Trophoblast cell (in vitro differentiated cells and primary cell): ENCODE measurements around the gene ADGRB3.

Experiments
- DNase-seq, 2 donors: peaks; one replicate each; pipeline ENCODE4 v3.0.0-alpha.2; 2016
- H2AFZ ChIP-seq: 2 replicates; pipeline ENCODE4 v1.6.1; 2013; ENCODE audit warnings: low read length, moderate library complexity, mild to moderate bottlenecking; ENCODE audit not compliant: insufficient read depth, poor library complexity
- H2AK5ac ChIP-seq: 2 replicates; pipeline ENCODE4 v1.6.1; 2013; ENCODE audit warnings: mild to moderate bottlenecking, low read length
- H2BK120ac ChIP-seq: 2 replicates; pipeline ENCODE4 v1.6.1; 2013; ENCODE audit warnings: low read length, mild to moderate bottlenecking, moderate library complexity; ENCODE audit not compliant: insufficient read depth, poor library complexity
- H2BK12ac ChIP-seq: 2 replicates; pipeline ENCODE4 v1.6.1; 2013; ENCODE audit warnings: mild to moderate bottlenecking, low read length, moderate library complexity
- H2BK5ac ChIP-seq: 2 replicates; pipeline ENCODE4 v1.6.1; 2013; ENCODE audit warnings: low read length, low read depth, moderate library complexity, mild to moderate bottlenecking; ENCODE audit not compliant: poor library complexity
- H3K14ac ChIP-seq: 2 replicates; pipeline ENCODE4 v1.6.1; 2013; ENCODE audit warnings: mild to moderate bottlenecking, low read length
- H3K18ac ChIP-seq: 2 replicates; pipeline ENCODE4 v1.6.1; 2013; ENCODE audit warnings: mild to moderate bottlenecking, low read length
- H3K23ac ChIP-seq: 2 replicates; pipeline ENCODE4 v1.6.1; 2013; ENCODE audit warnings: low read length
- H3K27ac ChIP-seq: 2 replicates; pipeline ENCODE4 v1.5.1; 2013; ENCODE audit warnings: low read depth, mild to moderate bottlenecking, inconsistent platforms, low read length, moderate library complexity
- H3K27me3 ChIP-seq: 2 replicates; pipeline ENCODE4 v1.6.1; 2013; ENCODE audit warnings: inconsistent platforms, mild to moderate bottlenecking, low read length, moderate library complexity; ENCODE audit not compliant: insufficient read depth
- H3K36me3 ChIP-seq, 2 experiments: 1 replicate in 1 of 2; 2 replicates in 1 of 2; pipeline ENCODE4 v1.6.1; 2013; ENCODE audit warnings: low read length in 2 of 2, mild to moderate bottlenecking in 2 of 2, moderate library complexity in 1 of 2; ENCODE audit not compliant: insufficient read depth in 2 of 2, control insufficient read depth in 1 of 2
- H3K4ac ChIP-seq: 2 replicates; pipeline ENCODE4 v1.6.1; 2013; ENCODE audit warnings: low read depth, mild to moderate bottlenecking, low read length, moderate library complexity
- H3K4me1 ChIP-seq, 2 experiments: 1 replicate in 1 of 2; 2 replicates in 1 of 2; pipeline ENCODE4 v1.6.1; 2013; ENCODE audit warnings: low read length in 2 of 2, mild to moderate bottlenecking in 2 of 2, moderate library complexity in 1 of 2; ENCODE audit not compliant: insufficient read depth in 2 of 2, control insufficient read depth in 1 of 2
- H3K4me2 ChIP-seq: 2 replicates; pipeline ENCODE4 v1.6.1; 2013; ENCODE audit warnings: inconsistent platforms, mild to moderate bottlenecking, low read length, moderate library complexity
- H3K4me3 ChIP-seq: 2 replicates; pipeline ENCODE4 v1.5.1; 2013; ENCODE audit warnings: mild to moderate bottlenecking, low read depth, low read length, inconsistent platforms
- H3K79me1 ChIP-seq: one replicate; pipeline ENCODE4 v1.6.1; 2013; ENCODE audit warnings: low read length
- H3K79me2 ChIP-seq: 2 replicates; pipeline ENCODE4 v1.6.1; 2013; ENCODE audit warnings: low read length, mild to moderate bottlenecking; ENCODE audit not compliant: control insufficient read depth, insufficient read depth, poor library complexity
- H3K9ac ChIP-seq: 2 replicates; pipeline ENCODE4 v1.6.1; 2013; ENCODE audit warnings: mild to moderate bottlenecking, low read length
- H3K9me3 ChIP-seq: 2 replicates; pipeline ENCODE4 v1.6.1; 2013; ENCODE audit warnings: low read depth, mild to moderate bottlenecking, control low read depth, inconsistent platforms, low read length; ENCODE audit not compliant: insufficient read depth
- H4K12ac ChIP-seq: 2 replicates; pipeline ENCODE4 v1.6.1; 2013; ENCODE audit warnings: low read depth, mild to moderate bottlenecking, low read length, moderate library complexity
- H4K8ac ChIP-seq: 2 replicates; pipeline ENCODE4 v1.6.1; 2013; ENCODE audit warnings: low read depth, mild to moderate bottlenecking, low read length, moderate library complexity
- H4K91ac ChIP-seq: one replicate; pipeline ENCODE4 v1.6.1; 2013; ENCODE audit warnings: low read depth, mild to moderate bottlenecking, low read length, moderate library complexity
- WGBS: extraction: QIAGEN DNeasy Blood & Tissue Kit; methylation state at CpG from one replicate; pipeline ENCODE4 v1.1.7; 2013; ENCODE audit warnings: missing lambda C conversion rate; ENCODE audit not compliant: insufficient read length, insufficient coverage; ENCODE audit errors: extremely low coverage; 5-methylcytosine and 5-hydroxymethylcytosine counted together

ADGRB3 gene

DNA sequence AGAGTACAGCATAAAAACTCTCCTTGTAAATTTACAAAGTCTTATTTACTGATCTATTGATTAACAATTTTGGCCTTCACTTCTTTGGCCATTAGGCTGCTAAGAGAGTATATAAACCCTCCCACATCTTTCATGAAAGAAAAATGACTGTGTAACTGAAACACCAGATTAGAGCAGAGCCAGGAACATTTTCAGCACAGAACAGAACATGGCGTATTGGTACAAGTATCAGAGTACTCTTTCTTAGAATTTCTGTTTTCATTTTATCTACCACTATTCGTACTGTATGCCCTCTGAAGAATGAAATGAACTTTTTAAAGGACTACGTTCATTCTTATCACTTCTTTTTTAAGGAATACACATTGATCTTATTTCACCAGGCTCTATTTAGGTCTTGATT, 550.2 kb downstream of the ADGRB3 start:
- Histone ChIP-seq H2BK120ac (no peak overlapping the region), H4K8ac (no peak overlapping the region), H3K27me3 (no peaks in the 10 kb centered on the region), H3K79me1 (peaks cover 1% of the 10 kb centered on the region), H3K9ac (no peak overlapping the region), H3K9me3 (no peaks in the 10 kb centered on the region), H3K23ac (no peak overlapping the region), H4K91ac (no peak overlapping the region), H4K12ac (no peak overlapping the region), H3K36me3 (no peaks in the 10 kb centered on the region), H3K79me2 (no peaks in the 10 kb centered on the region), H2BK5ac (no peak overlapping the region), H3K4me2 (no peak overlapping the region), H3K27ac (no peak overlapping the region), H2BK12ac (no peak overlapping the region), H3K4me1 (peaks cover 0 to under 1% of the 10 kb centered on the region in 2 experiments), H3K4ac (no peak overlapping the region), H3K4me3 (no peak overlapping the region), H3K18ac (no peak overlapping the region), H2AFZ (no peak overlapping the region), H3K14ac (no peak overlapping the region), H2AK5ac (no peak overlapping the region)
- DNase-seq, result no peak
- WGBS, result no CpG with 5 or more reads among the region's 3 CpGs

DNA sequence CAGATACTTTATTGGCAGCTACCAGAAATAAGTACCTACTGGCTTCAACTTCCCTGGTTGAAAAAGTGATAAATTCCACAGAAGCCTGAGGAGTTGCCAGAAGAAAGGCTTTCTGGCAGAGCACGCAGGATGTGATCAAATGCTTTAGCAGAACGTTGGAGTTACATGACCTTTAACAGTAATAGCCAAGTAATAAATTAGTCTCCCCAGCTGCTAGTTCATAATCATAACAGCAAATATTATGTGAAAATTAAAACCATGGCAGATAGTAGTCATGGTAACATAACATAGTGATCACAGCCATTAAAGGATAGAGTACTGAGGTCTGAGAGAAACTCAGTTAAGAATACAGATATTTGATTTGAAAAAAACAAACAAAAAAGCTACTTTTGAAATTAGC, 567.7 kb downstream of the ADGRB3 start:
- no CpG with 5 or more reads among the region's 2 CpGs for WGBS
- Histone ChIP-seq H3K4me1 (no peaks in the 10 kb centered on the region), H3K9ac (no peak overlapping the region)

DNA sequence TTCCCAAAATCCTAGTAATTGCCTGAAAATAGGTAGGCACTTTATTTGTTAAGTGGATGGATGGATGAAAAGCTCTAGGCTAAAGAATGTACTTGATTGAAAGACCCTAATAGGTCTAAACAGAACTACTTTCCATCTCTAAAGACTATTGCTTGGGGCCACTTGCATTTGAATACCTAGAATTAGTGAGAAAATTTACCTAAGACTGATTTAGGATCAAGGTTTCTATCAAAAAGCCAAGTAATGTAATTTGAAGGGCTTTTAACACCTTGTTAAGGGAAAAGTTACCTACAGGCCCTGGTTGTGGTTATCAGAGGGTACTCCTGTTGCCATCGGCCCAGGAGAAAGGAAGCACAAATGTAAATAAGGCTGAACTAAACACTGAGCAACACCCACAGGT, 581.0 kb downstream of the ADGRB3 start:
- no peaks in the 10 kb centered on the region for H3K79me2 ChIP-seq
- no CpG with 5 or more reads among the region's 1 CpG for WGBS
- no peaks in the 10 kb centered on the region for H3K4me1 ChIP-seq
- no peaks in the 10 kb centered on the region for H3K27me3 ChIP-seq
- H3K14ac ChIP-seq, result no peak overlapping the region
- no peak overlapping the region for H3K4me2 ChIP-seq
- no peak overlapping the region for H3K23ac ChIP-seq
- H2BK12ac ChIP-seq, result no peak overlapping the region
- no peaks in the 10 kb centered on the region for H3K36me3 ChIP-seq
- H2AFZ ChIP-seq, result no peak overlapping the region
- H3K27ac ChIP-seq, result no peak overlapping the region
- no peak overlapping the region for H3K18ac ChIP-seq
- H3K9me3 ChIP-seq, result no peaks in the 10 kb centered on the region
- no peak overlapping the region for H2BK120ac ChIP-seq
- H2BK5ac ChIP-seq, result no peak overlapping the region
- DNase-seq, result no peak
- no peak overlapping the region for H4K8ac ChIP-seq
- H3K4ac ChIP-seq, result no peak overlapping the region
- no peak overlapping the region for H4K91ac ChIP-seq
- no peak overlapping the region for H4K12ac ChIP-seq
- H2AK5ac ChIP-seq, result no peak overlapping the region
- H3K9ac ChIP-seq, result no peak overlapping the region
- no peak overlapping the region for H3K4me3 ChIP-seq
- H3K79me1 ChIP-seq, result no peaks in the 10 kb centered on the region

More for the DNA sequence above, 567.7 kb downstream of the ADGRB3 start:
- H3K36me3 ChIP-seq, result no peaks in the 10 kb centered on the region
- no peak for DNase-seq
- no peaks in the 10 kb centered on the region for H3K79me2 ChIP-seq
- no peak overlapping the region for H2AK5ac ChIP-seq
- no peak overlapping the region for H3K14ac ChIP-seq
- H4K12ac ChIP-seq, result no peak overlapping the region
- H3K27me3 ChIP-seq, result no peaks in the 10 kb centered on the region
- no peak overlapping the region for H4K91ac ChIP-seq
- H3K9me3 ChIP-seq, result no peaks in the 10 kb centered on the region
- H3K4me2 ChIP-seq, result no peak overlapping the region
- H2BK120ac ChIP-seq, result no peak overlapping the region
- H3K4me3 ChIP-seq, result no peak overlapping the region
- no peak overlapping the region for H3K27ac ChIP-seq
- no peak overlapping the region for H2BK12ac ChIP-seq
- H4K8ac ChIP-seq, result no peak overlapping the region
- no peak overlapping the region for H3K23ac ChIP-seq
- H2AFZ ChIP-seq, result no peak overlapping the region
- H2BK5ac ChIP-seq, result no peak overlapping the region
- H3K79me1 ChIP-seq, result no peaks in the 10 kb centered on the region
- H3K18ac ChIP-seq, result no peak overlapping the region
- H3K4ac ChIP-seq, result no peak overlapping the region

DNA sequence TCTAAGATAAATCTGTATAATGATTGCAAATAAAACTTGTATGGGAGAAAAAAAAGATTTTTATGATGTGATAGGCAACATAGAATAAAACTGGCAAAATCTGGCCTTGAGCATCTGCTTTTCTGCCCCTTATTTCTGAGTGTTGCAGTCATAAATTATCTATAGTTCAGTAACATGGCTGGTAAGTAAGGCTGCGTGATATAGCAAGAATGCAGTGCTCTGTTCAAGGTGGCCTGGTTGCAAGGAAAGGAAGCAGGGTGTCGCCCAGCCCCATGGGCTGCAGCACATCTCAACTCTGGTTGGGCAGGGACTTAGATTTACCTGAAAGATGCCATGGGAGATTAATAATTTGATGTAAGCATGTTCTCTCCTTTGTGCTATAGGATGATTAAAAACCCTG, 582.3 kb downstream of the ADGRB3 start:
- H3K18ac ChIP-seq, result no peak overlapping the region
- no peak overlapping the region for H2AFZ ChIP-seq
- H3K23ac ChIP-seq, result no peak overlapping the region
- H3K4ac ChIP-seq, result no peak overlapping the region
- H4K91ac ChIP-seq, result no peak overlapping the region
- no peak overlapping the region for H3K9ac ChIP-seq
- no peak overlapping the region for H4K8ac ChIP-seq
- H3K79me2 ChIP-seq, result no peaks in the 10 kb centered on the region
- H3K9me3 ChIP-seq, result no peaks in the 10 kb centered on the region
- H3K36me3 ChIP-seq, result no peaks in the 10 kb centered on the region
- H2AK5ac ChIP-seq, result no peak overlapping the region
- no peak overlapping the region for H2BK5ac ChIP-seq
- no peak overlapping the region for H3K4me3 ChIP-seq
- H3K27ac ChIP-seq, result no peak overlapping the region
- WGBS, result no CpG with 5 or more reads among the region's 2 CpGs
- no peak overlapping the region for H4K12ac ChIP-seq
- H2BK120ac ChIP-seq, result no peak overlapping the region
- no peak overlapping the region for H3K14ac ChIP-seq
- no peak overlapping the region for H3K4me2 ChIP-seq
- no peak overlapping the region for H2BK12ac ChIP-seq
- DNase-seq, result no peak
- no peaks in the 10 kb centered on the region for H3K27me3 ChIP-seq
- H3K4me1 ChIP-seq, result no peaks in the 10 kb centered on the region
- H3K79me1 ChIP-seq, result no peaks in the 10 kb centered on the region
